Measurements from ENCODE around the gene SPIN1. TPM values are rescaled to one million over a fixed set of nuclear protein-coding genes. Genes with fewer than 3 reads are reported as not detected.
A peak's percentile ranks its signal among the peaks of the same experiment; 100 is the strongest.

Gene SPIN1
- total RNA-seq, 4 donors from 2014 or later = 55.8 to 388 (median 127) TPM

DNA sequence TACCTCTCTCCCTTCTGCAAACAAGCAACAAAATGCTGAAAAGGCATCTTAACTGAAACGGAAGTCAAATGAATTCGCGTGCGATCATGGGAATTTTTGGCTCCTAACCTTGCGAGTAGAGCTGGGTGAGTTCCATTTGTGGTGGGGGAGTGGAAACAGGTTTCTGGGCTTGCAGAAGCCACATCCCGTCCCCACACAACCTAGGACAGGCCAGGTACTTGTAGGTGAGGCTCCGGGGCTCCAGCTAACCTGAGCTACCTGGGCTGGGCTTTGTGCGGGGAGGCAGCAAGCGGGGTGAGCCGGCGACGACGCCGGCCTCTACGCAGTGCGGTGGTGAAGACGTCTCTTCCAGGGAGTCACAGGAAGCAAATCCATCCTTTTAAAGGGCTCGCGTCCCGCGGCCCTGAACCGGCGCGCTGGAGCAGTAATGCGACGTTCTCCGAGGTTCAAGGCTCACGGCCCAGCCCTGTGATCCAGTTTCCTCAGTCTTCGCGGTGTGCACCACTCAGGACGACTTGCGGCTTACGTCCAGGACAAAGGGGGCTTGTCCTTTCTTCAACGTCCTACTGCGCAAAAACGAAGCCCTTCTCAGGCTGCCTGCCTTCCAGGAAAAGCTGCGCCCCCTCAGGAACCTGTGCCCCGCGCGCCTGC lies 567 bp upstream of the SPIN1 start:
- DNase-seq = peak; percentile 46 to 57
- Histone ChIP-seq H3K27me3 (no peaks in the 10 kb centered on the region), H3K9me3 (no peaks in the 10 kb centered on the region), H3K27ac (peak overlapping the region; percentile 89 to 93), H3K4me3 (peak overlapping the region; percentile 73 to 94), H3K4me1 (no peaks in the 10 kb centered on the region), H3K36me3 (no peaks in the 10 kb centered on the region)
- intact Hi-C loops (cut with DNase I; ENCODE audit: low total_unique reads) = no loop called here
- TF ChIP-seq POLR2A (IDR thresholded peaks at IDR 0.05) = no peak
- TF ChIP-seq, protein P1, sequence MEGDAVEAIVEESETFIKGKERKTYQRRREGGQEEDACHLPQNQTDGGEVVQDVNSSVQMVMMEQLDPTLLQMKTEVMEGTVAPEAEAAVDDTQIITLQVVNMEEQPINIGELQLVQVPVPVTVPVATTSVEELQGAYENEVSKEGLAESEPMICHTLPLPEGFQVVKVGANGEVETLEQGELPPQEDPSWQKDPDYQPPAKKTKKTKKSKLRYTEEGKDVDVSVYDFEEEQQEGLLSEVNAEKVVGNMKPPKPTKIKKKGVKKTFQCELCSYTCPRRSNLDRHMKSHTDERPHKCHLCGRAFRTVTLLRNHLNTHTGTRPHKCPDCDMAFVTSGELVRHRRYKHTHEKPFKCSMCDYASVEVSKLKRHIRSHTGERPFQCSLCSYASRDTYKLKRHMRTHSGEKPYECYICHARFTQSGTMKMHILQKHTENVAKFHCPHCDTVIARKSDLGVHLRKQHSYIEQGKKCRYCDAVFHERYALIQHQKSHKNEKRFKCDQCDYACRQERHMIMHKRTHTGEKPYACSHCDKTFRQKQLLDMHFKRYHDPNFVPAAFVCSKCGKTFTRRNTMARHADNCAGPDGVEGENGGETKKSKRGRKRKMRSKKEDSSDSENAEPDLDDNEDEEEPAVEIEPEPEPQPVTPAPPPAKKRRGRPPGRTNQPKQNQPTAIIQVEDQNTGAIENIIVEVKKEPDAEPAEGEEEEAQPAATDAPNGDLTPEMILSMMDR (IDR thresholded peaks at IDR 0.05) = no peak

DNA sequence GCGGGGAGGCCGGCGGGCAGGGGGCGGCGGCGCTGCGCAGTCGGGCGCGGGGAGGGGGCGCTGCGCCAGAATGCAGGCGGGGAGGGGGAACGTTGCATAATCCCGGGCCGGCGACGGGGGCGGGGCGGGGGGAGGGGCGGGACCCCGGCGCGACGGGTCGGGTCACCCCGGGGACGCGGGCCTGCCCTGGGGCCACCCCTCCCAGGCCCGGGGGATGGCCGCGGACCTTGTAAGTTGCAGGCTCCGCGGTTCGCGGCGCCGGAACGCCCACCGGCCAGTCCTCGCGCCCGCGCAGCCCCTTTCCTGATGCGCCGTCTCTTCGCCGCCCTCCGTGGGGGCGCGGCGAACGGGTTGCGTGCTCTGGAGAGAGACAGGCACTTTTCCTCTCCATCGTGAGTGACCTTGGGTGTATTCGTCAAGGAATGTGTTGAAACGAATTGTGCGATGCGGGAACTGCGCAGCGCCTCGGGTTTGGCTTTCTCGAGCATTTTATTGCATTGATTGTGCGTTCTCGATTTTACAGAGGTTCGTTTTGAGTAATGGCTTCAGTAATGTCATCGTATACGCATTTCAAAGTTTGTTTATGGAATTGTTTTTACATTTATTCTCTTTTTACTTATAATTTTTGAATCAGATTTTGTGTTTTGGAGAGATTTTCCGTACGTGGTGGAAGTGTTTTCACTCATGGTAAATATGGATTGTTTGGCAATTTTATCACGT lies 802 bp downstream of the SPIN1 start:
- peak overlapping the region; percentile 73 to 94 for H3K4me3 ChIP-seq
- peak; percentile 52 to 64 for DNase-seq
- H3K4me1 ChIP-seq = no peaks in the 10 kb centered on the region
- intact Hi-C loops (cut with DNase I; ENCODE audit: low total_unique reads) = no loop called here
- no peaks in the 10 kb centered on the region for H3K27me3 ChIP-seq
- peak overlapping the region; percentile 89 to 93 for H3K27ac ChIP-seq
- H3K36me3 ChIP-seq = no peaks in the 10 kb centered on the region
- H3K9me3 ChIP-seq = no peaks in the 10 kb centered on the region
- TF ChIP-seq, protein P1 (IDR thresholded peaks at IDR 0.05) = no peak
- peak in 1 of 2 donors; percentile 6 for TF ChIP-seq POLR2A (IDR thresholded peaks at IDR 0.05)

DNA sequence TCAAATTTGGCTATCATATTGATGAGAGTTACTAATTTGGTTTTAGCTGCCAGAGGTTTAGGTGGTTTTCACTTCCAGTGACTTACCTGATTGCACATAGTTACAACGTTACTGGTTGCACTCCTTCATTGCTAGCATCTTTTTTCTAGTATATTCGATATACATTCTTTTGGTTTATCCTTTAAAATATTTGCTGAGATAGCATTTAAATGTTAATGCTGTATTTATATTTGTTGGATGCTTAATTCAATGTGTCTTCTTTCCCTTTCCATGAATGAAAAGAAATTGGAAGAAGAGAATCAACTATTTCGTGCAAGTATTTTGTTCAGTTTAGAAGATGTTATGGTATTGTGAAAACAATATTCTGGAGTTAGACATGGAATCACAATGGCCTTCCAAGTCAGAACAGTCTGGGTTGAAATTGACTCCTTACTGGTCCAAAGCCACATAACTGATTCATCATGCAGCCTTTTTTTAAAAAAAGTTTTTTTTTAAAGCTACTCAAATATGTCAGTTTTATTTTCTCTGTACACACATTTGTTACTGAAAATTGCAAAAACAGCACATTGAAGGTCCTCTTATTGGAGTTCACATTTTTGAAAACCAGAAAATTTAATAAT lies 2.2 kb downstream of the SPIN1 start:
- TF ChIP-seq, protein P1 (IDR thresholded peaks at IDR 0.05) = no peak
- TF ChIP-seq POLR2A (IDR thresholded peaks at IDR 0.05) = no peak
- intact Hi-C loops (cut with DNase I; ENCODE audit: low total_unique reads) = loop anchor here (10.0 kb wide), 1 partner anchor 184 kb away; no protein-coding TSS in a partner anchor
- peak overlapping the region in 1 of 2 donors; percentile 93 for H3K27ac ChIP-seq
- no peaks in the 10 kb centered on the region for H3K36me3 ChIP-seq
- no peak for DNase-seq
- no peaks in the 10 kb centered on the region for H3K4me1 ChIP-seq
- H3K27me3 ChIP-seq = no peaks in the 10 kb centered on the region
- no peaks in the 10 kb centered on the region for H3K9me3 ChIP-seq
- no peak overlapping the region for H3K4me3 ChIP-seq

DNA sequence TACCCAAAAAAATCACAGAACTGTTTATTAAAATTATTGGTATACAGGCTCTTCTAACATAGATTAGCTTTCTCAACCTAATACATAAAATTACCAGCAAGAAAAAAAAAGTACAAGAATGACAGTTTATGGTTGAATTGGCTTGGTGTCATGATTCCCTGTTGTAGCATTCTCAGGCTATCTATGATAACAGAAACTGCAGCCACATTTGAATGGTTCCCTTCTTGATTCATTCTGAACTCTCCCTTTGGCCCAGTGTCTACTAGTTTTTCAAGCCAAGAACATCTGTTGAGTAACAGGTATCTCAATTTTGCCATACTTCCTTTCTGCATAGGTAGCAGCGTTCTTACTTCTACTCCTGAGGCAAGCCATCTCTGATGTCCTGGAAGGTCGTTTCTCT lies 3.0 kb downstream of the SPIN1 start:
- no peak overlapping the region for H3K4me3 ChIP-seq
- intact Hi-C loops (cut with DNase I; ENCODE audit: low total_unique reads) = loop anchor here (10.0 kb wide), 1 partner anchor 184 kb away; no protein-coding TSS in a partner anchor
- no peak for DNase-seq
- H3K27ac ChIP-seq = no peak overlapping the region
- H3K9me3 ChIP-seq = no peaks in the 10 kb centered on the region
- TF ChIP-seq, protein P1 (IDR thresholded peaks at IDR 0.05) = no peak
- no peak for TF ChIP-seq POLR2A (IDR thresholded peaks at IDR 0.05)
- peaks cover 0 to 4% of the 10 kb centered on the region in 2 donors for H3K4me1 ChIP-seq
- H3K36me3 ChIP-seq = no peaks in the 10 kb centered on the region
- no peaks in the 10 kb centered on the region for H3K27me3 ChIP-seq

DNA sequence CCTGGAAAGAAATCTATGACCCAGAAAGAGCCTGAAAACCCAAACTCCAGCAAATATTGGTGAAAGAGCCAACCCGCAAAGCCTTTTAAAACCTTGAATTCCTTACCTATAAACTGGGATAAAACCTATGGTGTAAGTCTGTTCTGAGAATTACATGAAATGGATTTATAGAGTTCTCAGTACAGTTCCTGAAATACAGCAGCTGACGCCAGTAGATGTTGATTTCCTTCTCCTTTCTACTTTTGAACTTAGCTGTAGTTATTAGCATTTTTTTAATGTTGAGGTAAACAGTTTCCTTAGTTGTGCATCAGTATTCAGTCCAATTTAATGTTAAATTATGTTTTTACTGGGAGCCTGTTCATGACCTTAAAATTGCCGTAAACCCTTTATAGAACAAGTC lies 3.7 kb downstream of the SPIN1 start:
- no peak overlapping the region for H3K27ac ChIP-seq
- H3K36me3 ChIP-seq = no peaks in the 10 kb centered on the region
- no peaks in the 10 kb centered on the region for H3K27me3 ChIP-seq
- DNase-seq = no peak
- intact Hi-C loops (cut with DNase I; ENCODE audit: low total_unique reads) = loop anchor here (10.0 kb wide), 1 partner anchor 183 kb away; no protein-coding TSS in a partner anchor
- TF ChIP-seq POLR2A (IDR thresholded peaks at IDR 0.05) = no peak
- TF ChIP-seq, protein P1 (IDR thresholded peaks at IDR 0.05) = no peak
- H3K9me3 ChIP-seq = no peaks in the 10 kb centered on the region
- peaks cover 0 to 4% of the 10 kb centered on the region in 2 donors for H3K4me1 ChIP-seq
- H3K4me3 ChIP-seq = no peak overlapping the region
